HUES64 (cell line): ENCODE results near the gene SPNS2.

Experiments
- H3K27ac ChIP-seq: 2 replicates; pipeline ENCODE4 v1.7.0; 2013; ENCODE audit warnings: low read depth, low read length, inconsistent platforms
- H3K27me3 ChIP-seq: 2 replicates; pipeline ENCODE4 v1.6.1; 2013; ENCODE audit warnings: mild to moderate bottlenecking, low read length; ENCODE audit not compliant: insufficient read depth
- H3K36me3 ChIP-seq: 2 replicates; pipeline ENCODE4 v1.6.1; 2013; ENCODE audit warnings: mild to moderate bottlenecking, low read length; ENCODE audit not compliant: insufficient read depth
- H3K4me1 ChIP-seq: 2 replicates; pipeline ENCODE4 v1.6.1; 2013; ENCODE audit warnings: mild to moderate bottlenecking, low read length, moderate library complexity; ENCODE audit not compliant: insufficient read depth
- H3K4me3 ChIP-seq: 2 replicates; pipeline ENCODE4 v1.5.1; 2013; ENCODE audit warnings: mild to moderate bottlenecking, low read length, moderate library complexity
- H3K9ac ChIP-seq: 2 replicates; pipeline ENCODE4 v1.6.1; 2013; ENCODE audit warnings: mild to moderate bottlenecking, low read depth, low read length
- H3K9me3 ChIP-seq: 2 replicates; pipeline ENCODE4 v1.6.1; 2013; ENCODE audit warnings: low read depth, low read length; ENCODE audit not compliant: insufficient read depth
- WGBS: fragments of 150-250, 120-280 bp; methylation state at CpG from one replicate; pipeline ENCODE4 v1.1.7; 2013; ENCODE audit warnings: missing lambda C conversion rate; 5-methylcytosine and 5-hydroxymethylcytosine counted together

The SPNS2 gene

DNA sequence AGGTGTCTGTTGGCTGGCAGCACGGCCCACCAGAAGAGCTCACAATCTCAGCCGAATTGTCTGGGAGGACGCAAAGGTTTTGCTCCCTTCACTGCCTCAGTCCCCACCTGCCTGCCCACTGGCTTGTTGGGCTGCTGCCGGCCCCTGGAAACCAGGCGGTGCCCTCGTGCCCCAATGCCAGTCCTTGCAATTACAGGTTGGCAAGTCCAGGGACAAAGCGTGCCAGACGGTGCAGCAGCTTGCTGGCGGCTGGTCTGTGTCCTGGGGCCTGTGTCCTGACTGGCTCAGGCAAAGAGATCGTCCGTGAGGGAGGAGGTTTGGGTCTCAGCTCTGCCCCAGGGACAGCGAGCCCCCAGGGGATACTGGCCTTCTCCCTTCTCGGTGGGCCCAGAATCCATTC lies 24.6 kb upstream of the SPNS2 start:
- Histone ChIP-seq H3K27ac (no peak overlapping the region), H3K9me3 (no peaks in the 10 kb centered on the region), H3K4me3 (no peak overlapping the region), H3K9ac (no peak overlapping the region), H3K27me3 (no peaks in the 10 kb centered on the region), H3K36me3 (no peaks in the 10 kb centered on the region), H3K4me1 (no peaks in the 10 kb centered on the region)
- 91% methylated on average over 13 of the region's 13 CpGs for WGBS

DNA sequence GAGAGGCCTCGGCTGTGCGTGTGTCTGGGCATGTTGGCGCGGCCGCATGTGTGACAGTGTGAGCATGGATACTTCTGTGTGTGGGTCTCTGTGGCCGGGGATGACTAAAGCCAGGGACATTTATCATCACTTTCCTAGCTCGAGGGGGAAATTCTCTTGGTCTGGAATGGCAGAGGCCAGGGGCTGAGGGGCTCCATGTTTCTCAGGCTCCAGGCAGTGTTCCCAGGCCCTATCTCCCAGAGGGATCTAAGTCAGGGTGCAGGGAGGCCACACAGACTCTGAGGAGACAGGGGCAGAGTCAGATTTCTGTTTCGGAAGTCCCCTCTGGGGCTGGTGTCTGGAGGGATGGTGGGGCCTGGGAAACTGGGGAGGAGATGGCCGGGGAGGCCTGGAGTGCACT lies 23.7 kb upstream of the SPNS2 start:
- Histone ChIP-seq H3K27ac (no peak overlapping the region), H3K4me1 (no peaks in the 10 kb centered on the region), H3K36me3 (no peaks in the 10 kb centered on the region), H3K9me3 (no peaks in the 10 kb centered on the region), H3K27me3 (no peaks in the 10 kb centered on the region), H3K9ac (no peak overlapping the region), H3K4me3 (no peak overlapping the region)
- 91% methylated on average over 9 of the region's 9 CpGs for WGBS

DNA sequence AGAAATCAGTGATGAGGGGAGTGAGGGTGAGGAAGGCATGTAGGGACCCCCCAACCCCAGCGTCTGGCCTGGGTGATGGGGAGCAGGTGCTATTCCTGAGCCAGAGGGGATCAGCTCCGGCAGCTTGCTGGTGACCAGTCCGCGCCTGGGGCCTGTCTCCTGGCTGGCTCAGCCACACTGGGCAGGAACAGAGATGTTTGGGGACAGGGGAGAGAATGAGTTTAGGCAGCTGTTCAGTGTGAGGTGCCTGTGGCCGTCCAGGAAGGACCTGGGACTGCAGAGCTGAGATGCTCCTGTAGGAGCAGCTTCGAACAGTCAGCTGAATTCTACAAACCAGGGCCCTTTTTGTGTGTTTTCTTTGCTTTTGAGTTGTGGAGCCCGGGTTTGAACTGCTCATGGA lies 23.2 kb upstream of the SPNS2 start:
- 86% methylated on average over 7 of the region's 7 CpGs for WGBS
- no peak overlapping the region for H3K27ac ChIP-seq
- no peaks in the 10 kb centered on the region for H3K36me3 ChIP-seq

DNA sequence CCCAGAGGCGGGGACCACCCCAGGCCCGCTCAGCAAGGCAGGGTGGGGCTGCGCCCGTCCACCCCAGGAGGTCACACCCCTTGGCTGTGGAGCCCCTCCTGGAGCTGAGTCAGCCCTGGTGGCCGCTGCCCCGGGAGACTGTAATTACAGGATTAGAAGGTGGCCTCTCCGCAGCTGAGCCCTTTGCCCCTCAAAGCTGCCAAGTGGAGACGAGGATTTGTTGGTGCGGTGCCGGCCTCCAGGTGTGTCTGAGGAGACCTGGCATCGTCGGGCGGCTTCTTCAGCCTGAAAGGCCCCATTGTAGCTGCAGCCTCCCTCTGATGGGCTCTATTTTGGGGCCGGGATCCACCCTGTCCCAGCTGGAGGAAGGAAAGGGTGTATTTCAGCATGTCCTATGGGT lies 22.7 kb upstream of the SPNS2 start:
- Histone ChIP-seq H3K9me3 (no peaks in the 10 kb centered on the region), H3K4me1 (0 out of 2 replicates have a peak, but pooled peaks cover 4% of the 10 kb centered on the region), H3K27me3 (no peaks in the 10 kb centered on the region), H3K4me3 (no peak overlapping the region), H3K36me3 (no peaks in the 10 kb centered on the region), H3K27ac (no peak overlapping the region), H3K9ac (no peak overlapping the region)
- 94% methylated on average over 14 of the region's 14 CpGs for WGBS

More for the DNA sequence above, 23.2 kb upstream of the SPNS2 start:
- no peaks in the 10 kb centered on the region for H3K27me3 ChIP-seq
- no peaks in the 10 kb centered on the region for H3K4me1 ChIP-seq
- H3K9ac ChIP-seq: no peak overlapping the region
- H3K9me3 ChIP-seq: no peaks in the 10 kb centered on the region
- H3K4me3 ChIP-seq: no peak overlapping the region

DNA sequence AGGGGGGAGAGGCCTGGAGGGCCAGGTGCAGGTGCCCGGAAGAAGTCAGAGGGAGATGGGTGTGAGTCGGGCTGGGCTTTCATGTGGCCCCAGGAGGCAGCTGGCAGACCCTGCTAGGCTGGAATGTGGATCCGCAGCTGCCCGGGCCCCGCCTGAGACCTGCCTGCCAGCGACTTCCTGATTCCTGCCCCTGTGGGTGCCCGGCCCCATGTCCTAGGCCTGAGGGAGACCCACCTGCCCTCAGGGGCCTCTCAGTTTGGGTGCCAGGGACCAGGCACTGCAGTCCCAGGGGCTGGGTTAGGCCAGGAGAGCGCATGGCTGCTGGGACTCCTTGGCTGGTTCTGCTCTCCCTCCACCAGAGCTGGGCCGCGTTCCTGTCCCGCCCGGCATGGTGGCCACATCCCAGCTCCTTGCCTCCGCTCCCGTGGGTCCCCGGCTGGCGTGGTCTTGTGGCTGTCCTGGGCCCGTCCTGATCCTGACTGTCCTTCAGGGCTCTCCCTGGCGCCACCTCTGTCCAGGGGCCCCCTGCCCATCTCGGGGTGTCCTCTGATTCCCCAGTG lies 22.1 kb upstream of the SPNS2 start:
- no peak overlapping the region for H3K4me3 ChIP-seq
- H3K27me3 ChIP-seq: no peaks in the 10 kb centered on the region
- 89% methylated on average over 19 of the region's 19 CpGs for WGBS
- no peaks in the 10 kb centered on the region for H3K9me3 ChIP-seq
- H3K4me1 ChIP-seq: 0 out of 2 replicates have a peak, but pooled peaks cover 6% of the 10 kb centered on the region
- H3K36me3 ChIP-seq: no peaks in the 10 kb centered on the region
- H3K9ac ChIP-seq: no peak overlapping the region
- H3K27ac ChIP-seq: no peak overlapping the region

DNA sequence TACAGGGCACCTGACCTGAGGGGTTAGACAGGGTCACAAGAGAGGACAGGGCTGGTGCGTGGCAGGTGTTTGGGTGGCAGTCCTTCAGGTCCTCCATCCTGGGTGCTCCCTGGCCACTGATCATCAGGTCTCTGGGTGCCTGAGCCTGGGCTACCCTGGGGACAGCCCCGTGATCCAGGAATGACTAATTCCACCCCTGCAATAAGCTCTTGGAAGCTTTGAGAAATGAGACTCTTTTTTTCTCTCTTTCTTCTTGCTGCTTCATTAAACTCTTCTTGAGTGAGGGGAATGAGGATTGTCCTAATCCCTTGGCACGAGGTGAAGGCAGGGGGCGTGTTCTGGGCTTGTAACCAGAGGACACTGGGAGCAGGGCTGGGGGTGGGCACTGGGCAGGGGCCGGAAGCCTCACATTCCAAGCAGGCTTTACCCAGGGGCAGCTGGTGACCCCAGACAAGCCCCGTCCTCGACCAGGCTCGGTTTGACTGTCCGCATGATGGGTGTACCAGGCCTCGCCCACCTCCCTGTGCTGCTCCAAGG lies 21.4 kb upstream of the SPNS2 start:
- 77% methylated on average over 10 of the region's 10 CpGs for WGBS
- 0 out of 2 replicates have a peak, but pooled peaks cover 6% of the 10 kb centered on the region for H3K4me1 ChIP-seq
- H3K9me3 ChIP-seq: no peaks in the 10 kb centered on the region
- no peak overlapping the region for H3K4me3 ChIP-seq
- no peak overlapping the region for H3K9ac ChIP-seq
- no peaks in the 10 kb centered on the region for H3K27me3 ChIP-seq
- no peaks in the 10 kb centered on the region for H3K36me3 ChIP-seq
- no peak overlapping the region for H3K27ac ChIP-seq

DNA sequence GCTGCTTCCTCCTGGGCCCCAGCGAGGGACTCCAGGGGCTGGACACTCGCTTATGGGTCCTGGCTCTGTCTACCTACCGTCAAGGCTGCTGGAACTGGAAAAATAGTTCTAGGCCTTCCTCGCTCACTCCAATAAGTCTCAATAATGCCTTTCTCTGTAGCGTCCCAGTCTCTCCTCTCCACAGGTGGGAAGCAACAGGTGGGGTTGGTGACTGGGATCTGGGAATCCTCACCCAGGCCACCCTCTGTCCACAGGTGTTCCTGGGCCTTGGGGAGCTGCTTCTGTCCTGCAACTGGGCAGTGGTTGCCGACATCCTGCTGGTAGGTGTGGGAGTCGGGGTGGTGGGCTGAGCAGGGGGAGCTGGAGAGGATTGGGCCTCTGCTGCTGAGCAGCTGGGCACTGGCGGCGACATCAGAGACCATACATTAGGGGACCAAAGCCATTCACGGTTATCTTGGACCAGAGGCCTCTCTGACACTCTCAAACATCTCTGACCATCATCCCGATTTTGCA lies 20.3 kb upstream of the SPNS2 start:
- H3K36me3 ChIP-seq: no peaks in the 10 kb centered on the region
- H3K9me3 ChIP-seq: no peaks in the 10 kb centered on the region
- no peak overlapping the region for H3K4me3 ChIP-seq
- no peak overlapping the region for H3K9ac ChIP-seq
- WGBS: 93% methylated on average over 10 of the region's 11 CpGs
- no peaks in the 10 kb centered on the region for H3K27me3 ChIP-seq
- 0 out of 2 replicates have a peak, but pooled peaks cover 6% of the 10 kb centered on the region for H3K4me1 ChIP-seq
- no peak overlapping the region for H3K27ac ChIP-seq

DNA sequence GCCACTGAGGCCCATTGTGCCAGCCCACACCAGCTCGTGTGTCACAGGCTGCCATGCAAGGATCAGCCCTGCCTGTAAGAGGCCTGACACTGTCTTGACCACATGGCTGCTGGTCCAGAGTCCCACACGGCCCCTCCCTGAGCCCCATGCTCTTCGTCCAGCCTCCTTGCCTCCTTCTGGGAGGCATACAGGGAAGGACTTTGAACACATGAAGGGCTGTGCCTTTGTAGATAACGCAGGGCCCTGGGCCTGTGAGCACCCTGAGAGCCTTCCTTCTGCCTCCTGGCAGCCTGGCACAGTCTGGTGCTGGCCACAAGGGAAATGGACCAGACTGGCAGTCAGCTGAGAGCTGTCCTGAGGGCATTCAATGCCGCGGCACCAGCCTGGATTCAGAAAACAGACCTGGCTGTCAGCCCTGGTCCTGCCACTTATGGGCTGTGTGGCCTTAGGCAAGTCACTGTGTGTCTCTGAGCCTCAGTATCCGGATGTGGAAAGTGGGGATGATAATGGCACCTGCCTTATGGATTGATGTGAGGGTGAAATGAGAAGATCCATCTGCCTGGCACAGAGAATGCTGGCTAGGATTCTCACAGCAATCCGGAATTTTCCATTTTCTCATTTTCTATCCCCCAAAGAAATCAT lies 19.2 kb upstream of the SPNS2 start:
- H3K4me3 ChIP-seq: no peak overlapping the region
- 90% methylated on average over 7 of the region's 8 CpGs for WGBS
- H3K27ac ChIP-seq: no peak overlapping the region
- H3K27me3 ChIP-seq: no peaks in the 10 kb centered on the region
- H3K4me1 ChIP-seq: 0 out of 2 replicates have a peak, but pooled peaks cover 6% of the 10 kb centered on the region
- H3K9me3 ChIP-seq: no peaks in the 10 kb centered on the region
- H3K36me3 ChIP-seq: no peaks in the 10 kb centered on the region
- no peak overlapping the region for H3K9ac ChIP-seq

DNA sequence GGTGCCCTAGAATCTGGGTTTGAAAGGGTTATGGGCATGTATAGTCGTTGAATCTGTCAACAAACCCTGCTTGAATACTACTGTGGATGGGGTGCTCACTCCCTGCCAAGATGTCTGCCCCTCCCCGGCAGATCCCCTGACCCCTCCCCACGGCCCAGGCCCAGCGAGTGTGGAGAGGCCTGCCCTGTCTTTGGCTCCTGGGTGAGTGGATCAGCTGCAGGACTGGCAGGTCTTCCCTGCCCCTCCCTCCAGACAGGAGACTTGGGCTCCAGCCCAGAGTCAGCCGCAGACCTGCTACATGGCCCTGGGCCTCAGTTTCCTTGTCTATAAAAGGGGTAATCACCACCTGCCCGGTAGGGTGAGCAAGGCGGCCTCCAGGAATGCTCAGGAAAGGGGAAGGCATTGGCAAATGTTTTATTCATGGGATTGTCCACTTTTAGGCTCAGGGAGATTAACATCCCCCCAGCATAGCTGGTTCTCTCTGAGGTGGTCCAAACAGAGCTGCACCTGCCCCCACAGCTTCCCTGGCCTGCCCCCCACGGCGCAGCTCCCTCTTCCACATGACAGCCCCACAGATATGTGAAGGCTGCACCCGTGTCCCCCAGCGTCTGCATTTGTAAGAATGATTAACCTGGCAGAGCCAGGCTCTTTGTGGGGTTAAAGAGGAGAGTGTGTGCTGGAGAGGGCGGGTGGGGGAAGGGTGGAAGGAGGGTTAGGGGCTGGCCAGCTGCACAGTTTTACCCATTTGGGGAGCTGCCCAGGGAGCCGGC lies 18.5 kb upstream of the SPNS2 start:
- Histone ChIP-seq H3K9me3 (no peaks in the 10 kb centered on the region), H3K4me3 (no peak overlapping the region), H3K36me3 (no peaks in the 10 kb centered on the region), H3K4me1 (0 out of 2 replicates have a peak, but pooled peaks cover 6% of the 10 kb centered on the region), H3K9ac (no peak overlapping the region), H3K27ac (no peak overlapping the region), H3K27me3 (no peaks in the 10 kb centered on the region)
- 80% methylated on average over 13 of the region's 13 CpGs for WGBS

DNA sequence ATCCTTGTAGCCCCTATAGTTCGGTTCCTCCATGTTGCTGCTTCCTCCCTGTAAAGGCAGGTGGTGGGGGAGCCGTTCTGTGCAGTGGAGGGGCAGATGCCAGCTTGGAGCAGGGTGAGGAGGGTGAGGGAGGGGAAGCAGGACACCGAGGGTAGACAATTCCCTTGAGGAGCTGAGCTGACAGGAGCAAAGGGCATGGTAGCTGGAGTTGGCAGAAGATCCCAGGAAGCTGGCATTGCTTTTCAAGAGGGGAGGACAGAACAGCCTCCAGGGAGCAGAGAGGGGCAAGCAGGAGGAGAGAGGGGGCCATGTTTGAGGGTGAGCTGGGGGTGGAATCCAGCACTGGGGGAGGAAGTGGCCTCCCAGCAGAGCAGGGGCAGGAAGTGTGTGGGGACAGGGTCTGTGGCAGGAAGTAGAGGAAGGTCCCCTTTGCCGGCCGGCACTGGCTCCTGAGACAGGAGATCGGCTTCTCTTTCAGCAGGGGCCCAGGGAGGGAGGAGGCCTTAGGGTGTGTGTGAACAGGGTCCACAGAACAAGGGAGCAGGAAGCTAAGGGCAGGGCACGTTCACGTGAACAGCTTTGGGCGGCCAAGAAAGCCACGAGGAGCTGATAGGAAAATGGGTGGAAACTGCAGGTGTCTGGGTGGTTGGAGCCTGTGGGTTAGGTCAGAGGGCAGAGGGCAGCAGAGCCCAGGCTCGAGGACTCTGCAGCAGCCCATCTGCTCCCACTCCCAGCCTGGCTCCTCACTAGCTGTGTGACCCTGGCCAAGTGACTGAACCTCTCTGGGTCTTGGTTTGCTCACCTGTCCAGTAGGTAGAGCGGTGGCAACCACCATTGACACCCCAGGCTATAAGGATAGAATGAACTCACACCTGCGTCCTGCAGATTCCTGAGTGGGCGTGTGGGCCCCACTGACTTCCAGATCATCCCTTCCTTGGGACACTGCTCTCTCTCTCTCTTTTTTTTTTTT lies 17.5 kb upstream of the SPNS2 start:
- H3K27me3 ChIP-seq: no peaks in the 10 kb centered on the region
- H3K9me3 ChIP-seq: no peaks in the 10 kb centered on the region
- 0 out of 2 replicates have a peak, but pooled peaks cover 6% of the 10 kb centered on the region for H3K4me1 ChIP-seq
- H3K9ac ChIP-seq: peak overlapping the region; percentile 24; the same call in 1 of the 2 replicates
- no peak overlapping the region for H3K4me3 ChIP-seq
- 68% methylated on average over 14 of the region's 14 CpGs for WGBS
- no peaks in the 10 kb centered on the region for H3K36me3 ChIP-seq
- H3K27ac ChIP-seq: no peak overlapping the region
